Fibroblast of mammary gland (primary cell): ENCODE results near the gene DNAAF5.

Source experiments
- DNase-seq: peaks from one replicate; pipeline ENCODE4 v3.0.0-alpha.2; 2010; ENCODE audit warnings: low read depth
- H3K4me3 ChIP-seq: 2 replicates; pipeline ENCODE4 v1.5.1; 2011; ENCODE audit warnings: low read depth, mild to moderate bottlenecking, low read length, moderate library complexity; ENCODE audit not compliant: control insufficient read depth
- CTCF ChIP-seq: conservative IDR thresholded peaks from 2 replicates; pipeline ENCODE4 v1.5.1; 2011; ENCODE audit warnings: low read depth, low read length, inconsistent platforms; ENCODE audit not compliant: control insufficient read depth, insufficient read depth

Gene DNAAF5

GRCh38 chr7:767941-768731 lies 41.6 kb downstream of the DNAAF5 start:
- H3K4me3 ChIP-seq = peak overlapping the region; percentile 42
- TF ChIP-seq CTCF = no peak
- DNase-seq = peak; percentile 97

GRCh38 chr7:768881-769504 lies 42.5 kb downstream of the DNAAF5 start:
- H3K4me3 ChIP-seq = peak overlapping the region; percentile 25
- DNase-seq = peak; percentile 80
- TF ChIP-seq CTCF = peak; percentile 13

GRCh38 chr7:770336-770735 lies 43.8 kb downstream of the DNAAF5 start:
- TF ChIP-seq CTCF = no peak
- H3K4me3 ChIP-seq = no peak overlapping the region
- DNase-seq = no peak

- TF ChIP-seq CTCF = no peak
- DNase-seq = peak; percentile 7
- H3K4me3 ChIP-seq = no peak overlapping the region
Measured at GRCh38 chr7:770741-771166, 44.3 kb downstream of the DNAAF5 start.

GRCh38 chr7:771234-772004 lies 44.9 kb downstream of the DNAAF5 start:
- H3K4me3 ChIP-seq = no peak overlapping the region
- TF ChIP-seq CTCF = no peak
- DNase-seq = peak; percentile 74

GRCh38 chr7:772005-772294 lies 45.5 kb downstream of the DNAAF5 start:
- DNase-seq = no peak
- TF ChIP-seq CTCF = no peak
- H3K4me3 ChIP-seq = no peak overlapping the region
